WTC11 (cell line): ENCODE measurements around the gene CLIC3. TPM values are rescaled to one million over a fixed set of nuclear protein-coding genes. Genes with fewer than 3 reads are reported as not detected.

Experiments
- ATAC-seq: fragments of 200-7000 bp; cut with Tn5 transposase; 2 replicates; pipeline ENCODE4 v1.10.0; 2021; ENCODE audit warnings: mild to moderate bottlenecking, moderate library complexity
- CTCF ChIA-PET: fragments of 300-600 bp; sonication (Branson Sonifier 250); formaldehyde crosslinking; loops from one replicate; lab custom pipeline; 2021; ENCODE audit warnings: antibody characterized with exemption; lab: Charles Lee
- POLR2A ChIA-PET: fragments of 350-600 bp; sonication (Branson Sonifier 250); formaldehyde crosslinking; loops from one replicate; lab custom pipeline; 2021; ENCODE audit warnings: antibody characterized with exemption; lab: Charles Lee
- DNase-seq: peaks from one replicate; pipeline ENCODE4 v3.0.0; 2021; ENCODE audit warnings: low spot score
- H3K27ac Mint-ChIP-seq: 2 replicates; pipeline ENCODE4 v1.8.0; 2021; ENCODE audit warnings: mixed read lengths
- H3K27me3 Mint-ChIP-seq: 2 replicates; pipeline ENCODE4 v1.8.0; 2021; ENCODE audit warnings: low read depth, mild to moderate bottlenecking, moderate library complexity, mixed read lengths
- H3K36me3 Mint-ChIP-seq: 2 replicates; pipeline ENCODE4 v1.8.0; 2021; ENCODE audit warnings: mixed read lengths
- H3K4me1 Mint-ChIP-seq: 2 replicates; pipeline ENCODE4 v1.8.0; 2022; ENCODE audit warnings: mixed read lengths
- H3K4me3 Mint-ChIP-seq: 2 replicates; pipeline ENCODE4 v1.8.0; 2021; ENCODE audit warnings: mild to moderate bottlenecking, moderate library complexity, mixed read lengths
- H3K9me3 Mint-ChIP-seq: 2 replicates; pipeline ENCODE4 v1.8.0; 2021; ENCODE audit warnings: mixed read lengths
- ATF3 ChIP-seq: sonication (generic); formaldehyde crosslinking; conservative IDR thresholded peaks from 2 replicates; pipeline ENCODE4 v1.8.1; 2022; ENCODE audit warnings: mild to moderate bottlenecking, missing genetic modification reagents
- CREB1 ChIP-seq: sonication (generic); formaldehyde crosslinking; IDR thresholded peaks from 2 replicates; pipeline ENCODE4 v1.8.0; 2023; ENCODE audit warnings: mild to moderate bottlenecking, missing genetic modification reagents
- FOXJ3 ChIP-seq: sonication (generic); formaldehyde crosslinking; IDR thresholded peaks from 2 replicates; pipeline ENCODE4 v1.9.0; 2021; ENCODE audit warnings: missing genetic modification reagents, mild to moderate bottlenecking, borderline replicate concordance
- NFATC4 ChIP-seq: fragments of 250-450 bp; sonication (Bioruptor Pico); IDR thresholded peaks from 2 replicates; pipeline ENCODE4 v1.9.0; 2021; ENCODE audit warnings: mild to moderate bottlenecking
- NR1H2 ChIP-seq: sonication (generic); formaldehyde crosslinking; IDR thresholded peaks from 2 replicates; pipeline ENCODE4 v1.9.0; 2021; ENCODE audit warnings: mild to moderate bottlenecking, moderate library complexity, missing genetic modification reagents
- NR2C2 ChIP-seq: sonication (generic); formaldehyde crosslinking; IDR thresholded peaks from 2 replicates; pipeline ENCODE4 v1.8.0; 2022; ENCODE audit warnings: mild to moderate bottlenecking, missing genetic modification reagents
- OVOL2 ChIP-seq: fragments of 250-450 bp; sonication (Bioruptor Pico); IDR thresholded peaks from 2 replicates; pipeline ENCODE4 v1.9.0; 2021; ENCODE audit warnings: mild to moderate bottlenecking, borderline replicate concordance
- PRDM15 ChIP-seq: sonication (generic); formaldehyde crosslinking; IDR thresholded peaks from 2 replicates; pipeline ENCODE4 v1.8.0; 2022; ENCODE audit warnings: missing genetic modification reagents
- TEAD1 ChIP-seq: sonication (generic); formaldehyde crosslinking; IDR thresholded peaks from 2 replicates; pipeline ENCODE4 v1.8.0; 2022; ENCODE audit warnings: mild to moderate bottlenecking, missing genetic modification reagents
- ZNF263 ChIP-seq: sonication (generic); formaldehyde crosslinking; IDR thresholded peaks from 2 replicates; pipeline ENCODE4 v1.8.1; 2022; ENCODE audit warnings: low read depth, mild to moderate bottlenecking, moderate library complexity, missing genetic modification reagents
- ZNF671 ChIP-seq: fragments of 250-450 bp; sonication (Bioruptor Pico); IDR thresholded peaks from 2 replicates; pipeline ENCODE4 v1.8.0; 2021; ENCODE audit warnings: mild to moderate bottlenecking
- total RNA-seq: library from RNA; stranded (reverse); gene quantifications from 3 replicates; pipeline ENCODE4 v1.2.3, GENCODE V29; 2021
- TF ChIP-seq, protein P1 (sequence below): fragments of 250-450 bp; sonication (Bioruptor Pico); IDR thresholded peaks from 2 replicates; pipeline ENCODE4 v1.8.0; 2021; ENCODE audit warnings: mild to moderate bottlenecking
- TF ChIP-seq, protein P2 (sequence below): fragments of 250-450 bp; sonication (Bioruptor Pico); IDR thresholded peaks from 2 replicates; pipeline ENCODE4 v1.9.0; 2021; ENCODE audit warnings: mild to moderate bottlenecking, borderline replicate concordance
- TF ChIP-seq, protein P3 (sequence below): sonication (generic); formaldehyde crosslinking; IDR thresholded peaks from 2 replicates; pipeline ENCODE4 v1.8.0; 2023; ENCODE audit warnings: missing genetic modification reagents

CLIC3 gene
- total RNA-seq, 1 experiment from 2014 or later: 0.31 TPM

DNA sequence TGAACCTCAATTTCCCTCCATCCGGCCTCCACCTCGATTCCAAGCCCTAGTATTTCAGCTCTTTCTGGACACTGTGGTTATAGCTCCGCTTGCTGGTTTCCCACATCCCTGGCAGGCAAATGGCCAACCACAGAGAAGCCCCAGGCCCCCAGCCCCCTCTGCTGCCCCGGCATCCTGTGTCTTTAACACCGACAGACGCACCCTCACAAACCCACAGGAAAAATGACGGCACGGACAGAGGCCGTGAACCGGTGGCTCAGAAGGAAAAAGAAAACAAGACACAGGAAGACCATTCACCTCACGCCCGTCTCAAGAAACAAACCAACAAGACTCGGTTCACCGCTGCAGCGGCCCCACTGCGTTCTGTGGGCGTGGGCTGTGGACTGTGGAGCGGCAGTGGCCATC, 1.5 kb upstream of the CLIC3 start (continued):
- TF ChIP-seq PRDM15 (CRISPR knock-in tag): no peak
- no peak for TF ChIP-seq TEAD1 (CRISPR knock-in tag)
- no peak for TF ChIP-seq OVOL2 (CRISPR knock-in tag)
- TF ChIP-seq, all 79 proteins: peak for 0

DNA sequence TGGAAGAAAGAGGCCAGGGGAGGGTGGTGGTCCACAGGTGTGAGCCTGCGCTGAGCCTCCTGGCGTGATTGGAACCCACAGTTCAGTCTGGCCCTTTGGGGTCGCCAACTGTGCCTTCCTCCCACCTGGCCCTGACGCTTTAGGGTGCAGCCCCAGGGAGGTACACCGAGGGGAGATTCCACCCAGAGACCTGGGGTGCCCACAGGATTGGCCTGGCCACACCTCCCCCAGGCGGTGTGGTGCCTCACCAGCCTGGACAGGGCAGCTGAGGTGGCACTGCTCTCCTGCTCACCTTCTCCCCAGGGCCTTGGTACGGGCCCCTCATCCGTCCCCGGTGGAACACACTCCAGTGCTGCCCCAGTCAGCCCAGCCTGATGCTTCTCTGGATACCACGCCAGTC, 1.0 kb upstream of the CLIC3 start:
- H3K27ac Mint-ChIP-seq: no peak overlapping the region
- no peaks in the 10 kb centered on the region for H3K36me3 Mint-ChIP-seq
- no peaks in the 10 kb centered on the region for H3K9me3 Mint-ChIP-seq
- peaks cover 4% of the 10 kb centered on the region; the same call in 1 of the 2 replicates for H3K4me1 Mint-ChIP-seq
- no peaks in the 10 kb centered on the region for H3K27me3 Mint-ChIP-seq
- TF ChIP-seq NFATC4: no peak
- no peak for TF ChIP-seq ZNF263
- TF ChIP-seq NR1H2 (CRISPR knock-in tag): no peak
- TF ChIP-seq, protein P1, sequence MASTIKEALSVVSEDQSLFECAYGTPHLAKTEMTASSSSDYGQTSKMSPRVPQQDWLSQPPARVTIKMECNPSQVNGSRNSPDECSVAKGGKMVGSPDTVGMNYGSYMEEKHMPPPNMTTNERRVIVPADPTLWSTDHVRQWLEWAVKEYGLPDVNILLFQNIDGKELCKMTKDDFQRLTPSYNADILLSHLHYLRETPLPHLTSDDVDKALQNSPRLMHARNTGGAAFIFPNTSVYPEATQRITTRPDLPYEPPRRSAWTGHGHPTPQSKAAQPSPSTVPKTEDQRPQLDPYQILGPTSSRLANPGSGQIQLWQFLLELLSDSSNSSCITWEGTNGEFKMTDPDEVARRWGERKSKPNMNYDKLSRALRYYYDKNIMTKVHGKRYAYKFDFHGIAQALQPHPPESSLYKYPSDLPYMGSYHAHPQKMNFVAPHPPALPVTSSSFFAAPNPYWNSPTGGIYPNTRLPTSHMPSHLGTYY (CRISPR knock-in tag): no peak
- no peak for TF ChIP-seq NR2C2 (CRISPR knock-in tag)
- TF ChIP-seq FOXJ3 (CRISPR knock-in tag): no peak
- TF ChIP-seq CREB1: no peak
- ChIA-PET POLR2A (no interaction called here), CTCF (interaction anchor here (0.7 to 4.2 kb wide), 6 partner anchors 14 to 49 kb away, joined by 3 to 53 read pairs (median 16); partner anchors contain the start of genes ABCA2 and NPDC1)
- no peak overlapping the region; the same call in 1 of the 2 replicates for H3K4me3 Mint-ChIP-seq
- ATAC-seq (no peak), DNase-seq (no peak)

DNA sequence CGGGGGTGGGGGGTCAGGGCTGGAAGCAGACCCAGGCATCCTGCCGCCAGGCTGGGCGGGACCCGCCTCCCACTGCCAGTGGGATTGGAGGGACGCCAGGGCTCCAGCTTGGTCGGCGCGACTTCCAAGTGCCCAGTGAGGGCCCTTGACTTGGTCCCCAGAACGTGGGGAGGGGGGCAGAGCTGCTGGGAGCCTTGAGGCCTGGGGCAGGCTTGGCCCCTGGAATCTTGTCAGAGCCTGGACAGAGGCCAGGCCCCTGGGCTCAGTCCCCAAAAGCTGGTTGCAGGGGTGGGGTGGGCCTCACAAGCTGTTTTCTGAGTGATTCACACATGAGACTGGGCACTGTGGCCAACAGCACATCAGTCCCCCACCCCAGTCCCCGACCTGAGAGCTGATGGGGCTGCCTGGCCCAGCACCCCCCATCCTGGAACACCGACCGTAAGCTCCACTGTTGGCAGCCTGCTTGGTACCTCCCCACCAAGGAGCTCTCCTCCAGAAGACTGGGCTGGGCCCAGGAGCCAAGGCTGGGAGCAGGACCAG, 526 bp downstream of the CLIC3 start:
- DNase-seq: no peak
- H3K36me3 Mint-ChIP-seq: no peaks in the 10 kb centered on the region
- H3K27ac Mint-ChIP-seq: no peak overlapping the region
- H3K4me3 Mint-ChIP-seq: 0 out of 2 replicates have a peak overlapping the region, but pooled peaks have one; percentile 58
- POLR2A ChIA-PET: interaction anchor here (0.6 kb wide), 1 partner anchor 19 kb away, joined by 3 read pairs; no protein-coding TSS in a partner anchor
- no peak for TF ChIP-seq ZNF671
- TF ChIP-seq, all 79 proteins: peak for 0
- Mint-ChIP-seq H3K9me3 (peaks cover 1% of the 10 kb centered on the region), H3K4me1 (peaks cover 4% of the 10 kb centered on the region; the same call in 1 of the 2 replicates), H3K27me3 (peaks cover 8% of the 10 kb centered on the region)
- no peak for ATAC-seq
- CTCF ChIA-PET: interaction anchor here (0.6 to 4.2 kb wide), 13 partner anchors 10 to 663 kb away, joined by 3 to 53 read pairs (median 6); partner anchors contain the start of genes ABCA2, AJM1 and NPDC1

- H3K27ac Mint-ChIP-seq: no peak overlapping the region
- DNase-seq (no peak), ATAC-seq (no peak)
- H3K4me1 Mint-ChIP-seq: peaks cover 4% of the 10 kb centered on the region; the same call in 1 of the 2 replicates
- 0 out of 2 replicates have a peak overlapping the region, but pooled peaks have one; percentile 4 for H3K4me3 Mint-ChIP-seq
- peaks cover 6% of the 10 kb centered on the region for H3K9me3 Mint-ChIP-seq
- H3K27me3 Mint-ChIP-seq: peaks cover 13% of the 10 kb centered on the region
- ChIA-PET CTCF (interaction anchor here (0.5 to 4.8 kb wide), 14 partner anchors 9 to 187 kb away, joined by 3 to 53 read pairs (median 6); partner anchors contain the start of genes ABCA2, AJM1 and NPDC1), POLR2A (interaction anchor here (0.6 kb wide), 1 partner anchor 19 kb away, joined by 3 read pairs; no protein-coding TSS in a partner anchor)
- H3K36me3 Mint-ChIP-seq: no peaks in the 10 kb centered on the region
- TF ChIP-seq PRDM15 (CRISPR knock-in tag) (no peak), ZNF263 (no peak), ATF3 (CRISPR knock-in tag) (no peak)
- TF ChIP-seq, protein P2, sequence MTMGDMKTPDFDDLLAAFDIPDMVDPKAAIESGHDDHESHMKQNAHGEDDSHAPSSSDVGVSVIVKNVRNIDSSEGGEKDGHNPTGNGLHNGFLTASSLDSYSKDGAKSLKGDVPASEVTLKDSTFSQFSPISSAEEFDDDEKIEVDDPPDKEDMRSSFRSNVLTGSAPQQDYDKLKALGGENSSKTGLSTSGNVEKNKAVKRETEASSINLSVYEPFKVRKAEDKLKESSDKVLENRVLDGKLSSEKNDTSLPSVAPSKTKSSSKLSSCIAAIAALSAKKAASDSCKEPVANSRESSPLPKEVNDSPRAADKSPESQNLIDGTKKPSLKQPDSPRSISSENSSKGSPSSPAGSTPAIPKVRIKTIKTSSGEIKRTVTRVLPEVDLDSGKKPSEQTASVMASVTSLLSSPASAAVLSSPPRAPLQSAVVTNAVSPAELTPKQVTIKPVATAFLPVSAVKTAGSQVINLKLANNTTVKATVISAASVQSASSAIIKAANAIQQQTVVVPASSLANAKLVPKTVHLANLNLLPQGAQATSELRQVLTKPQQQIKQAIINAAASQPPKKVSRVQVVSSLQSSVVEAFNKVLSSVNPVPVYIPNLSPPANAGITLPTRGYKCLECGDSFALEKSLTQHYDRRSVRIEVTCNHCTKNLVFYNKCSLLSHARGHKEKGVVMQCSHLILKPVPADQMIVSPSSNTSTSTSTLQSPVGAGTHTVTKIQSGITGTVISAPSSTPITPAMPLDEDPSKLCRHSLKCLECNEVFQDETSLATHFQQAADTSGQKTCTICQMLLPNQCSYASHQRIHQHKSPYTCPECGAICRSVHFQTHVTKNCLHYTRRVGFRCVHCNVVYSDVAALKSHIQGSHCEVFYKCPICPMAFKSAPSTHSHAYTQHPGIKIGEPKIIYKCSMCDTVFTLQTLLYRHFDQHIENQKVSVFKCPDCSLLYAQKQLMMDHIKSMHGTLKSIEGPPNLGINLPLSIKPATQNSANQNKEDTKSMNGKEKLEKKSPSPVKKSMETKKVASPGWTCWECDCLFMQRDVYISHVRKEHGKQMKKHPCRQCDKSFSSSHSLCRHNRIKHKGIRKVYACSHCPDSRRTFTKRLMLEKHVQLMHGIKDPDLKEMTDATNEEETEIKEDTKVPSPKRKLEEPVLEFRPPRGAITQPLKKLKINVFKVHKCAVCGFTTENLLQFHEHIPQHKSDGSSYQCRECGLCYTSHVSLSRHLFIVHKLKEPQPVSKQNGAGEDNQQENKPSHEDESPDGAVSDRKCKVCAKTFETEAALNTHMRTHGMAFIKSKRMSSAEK (CRISPR knock-in tag): no peak
- TF ChIP-seq, protein P3, sequence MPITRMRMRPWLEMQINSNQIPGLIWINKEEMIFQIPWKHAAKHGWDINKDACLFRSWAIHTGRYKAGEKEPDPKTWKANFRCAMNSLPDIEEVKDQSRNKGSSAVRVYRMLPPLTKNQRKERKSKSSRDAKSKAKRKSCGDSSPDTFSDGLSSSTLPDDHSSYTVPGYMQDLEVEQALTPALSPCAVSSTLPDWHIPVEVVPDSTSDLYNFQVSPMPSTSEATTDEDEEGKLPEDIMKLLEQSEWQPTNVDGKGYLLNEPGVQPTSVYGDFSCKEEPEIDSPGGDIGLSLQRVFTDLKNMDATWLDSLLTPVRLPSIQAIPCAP: no peak
These were observed 1.0 kb downstream of the CLIC3 start for GRCh38 chr9:136995362-136995761.
